ENCODE measurements around the gene CARS1.

Gene CARS1

GRCh38 chr11:3057069-3057963 lies at the start of gene CARS1:
Gene CARS1 (minus strand): TSS chr11:3057423. CDS start chr11:3057367, 56 bp downstream.
- DNase-seq (ENCODE audit: low read depth in 1 of 2, low spot score in 1 of 2), result peak; percentile 81 to 89

GRCh38 chr11:3105791-3106735 lies 48.8 kb upstream of the CARS1 start:
- no peak for DNase-seq (ENCODE audit: low read depth in 1 of 2, low spot score in 1 of 2)

GRCh38 chr11:3104961-3105790 lies 48.0 kb upstream of the CARS1 start:
- DNase-seq (ENCODE audit: low read depth in 1 of 2, low spot score in 1 of 2), result no peak

GRCh38 chr11:3104051-3104714 lies 47.0 kb upstream of the CARS1 start:
- no peak for DNase-seq (ENCODE audit: low read depth in 1 of 2, low spot score in 1 of 2)

GRCh38 chr11:3103076-3103475 lies 45.9 kb upstream of the CARS1 start:
- no peak for DNase-seq (ENCODE audit: low read depth in 1 of 2, low spot score in 1 of 2)

- no peak for DNase-seq (ENCODE audit: low read depth in 1 of 2, low spot score in 1 of 2)
Measured at GRCh38 chr11:3102641-3102921, 45.4 kb upstream of the CARS1 start.

- no peak for DNase-seq (ENCODE audit: low read depth in 1 of 2, low spot score in 1 of 2)
Measured at GRCh38 chr11:3101921-3102640, 44.9 kb upstream of the CARS1 start.

GRCh38 chr11:3099178-3099577 lies 42.0 kb upstream of the CARS1 start:
- DNase-seq (ENCODE audit: low read depth in 1 of 2, low spot score in 1 of 2), result no peak

- DNase-seq (ENCODE audit: low read depth in 1 of 2, low spot score in 1 of 2), result no peak
Measured at GRCh38 chr11:3096909-3097530, 39.8 kb upstream of the CARS1 start.

- no peak for DNase-seq (ENCODE audit: low read depth in 1 of 2, low spot score in 1 of 2)
Measured at GRCh38 chr11:3095712-3096361, 38.6 kb upstream of the CARS1 start.

GRCh38 chr11:3094223-3094824 lies 37.1 kb upstream of the CARS1 start:
- no peak for DNase-seq (ENCODE audit: low read depth in 1 of 2, low spot score in 1 of 2)

GRCh38 chr11:3093281-3094191 lies 36.3 kb upstream of the CARS1 start:
- no peak for DNase-seq (ENCODE audit: low read depth in 1 of 2, low spot score in 1 of 2)

GRCh38 chr11:3092603-3093141 lies 35.4 kb upstream of the CARS1 start:
- no peak for DNase-seq (ENCODE audit: low read depth in 1 of 2, low spot score in 1 of 2)

GRCh38 chr11:3091846-3092602 lies 34.8 kb upstream of the CARS1 start:
- peak; percentile 47 to 64 for DNase-seq (ENCODE audit: low read depth in 1 of 2, low spot score in 1 of 2)

GRCh38 chr11:3091081-3091845 lies 34.0 kb upstream of the CARS1 start:
- DNase-seq (ENCODE audit: low read depth in 1 of 2, low spot score in 1 of 2), result no peak
